ENCODE results near the gene CNKSR3.

GRCh38 chr6:154427446-154427845 is 83.0 kb downstream of the CNKSR3 start:
- TF ChIP-seq CTCF (conservative IDR thresholded peaks at IDR 0.05) (no peak), ZFX (IDR thresholded peaks at IDR 0.05) (no peak)

All from C4-2B (cell line).